ENCODE data around the gene AATF.

Gene AATF

GRCh38 chr17:37079735-37080134 is 131.0 kb downstream of the AATF start:
- TF ChIP-seq SPI1 (IDR thresholded peaks at IDR 0.05; ENCODE audit: borderline replicate concordance, low read depth), result no peak
- TF ChIP-seq GABPA (IDR thresholded peaks at IDR 0.05; ENCODE audit: low read depth), result no peak
- TF ChIP-seq CTCF (IDR thresholded peaks at IDR 0.05; ENCODE audit: insufficient read depth, low read length), result no peak
- no peak overlapping the region for H3K4me3 ChIP-seq (replicated peaks; ENCODE audit: insufficient read depth, low read length)
- DNase-seq (ENCODE audit: low read depth in 1 of 2, low spot score in 1 of 2), result no peak
- H3K27ac ChIP-seq (replicated peaks), result no peak overlapping the region
- no peaks in the 10 kb centered on the region for H3K27me3 ChIP-seq (ENCODE audit: insufficient read depth, poor library complexity, severe bottlenecking)

DNA sequence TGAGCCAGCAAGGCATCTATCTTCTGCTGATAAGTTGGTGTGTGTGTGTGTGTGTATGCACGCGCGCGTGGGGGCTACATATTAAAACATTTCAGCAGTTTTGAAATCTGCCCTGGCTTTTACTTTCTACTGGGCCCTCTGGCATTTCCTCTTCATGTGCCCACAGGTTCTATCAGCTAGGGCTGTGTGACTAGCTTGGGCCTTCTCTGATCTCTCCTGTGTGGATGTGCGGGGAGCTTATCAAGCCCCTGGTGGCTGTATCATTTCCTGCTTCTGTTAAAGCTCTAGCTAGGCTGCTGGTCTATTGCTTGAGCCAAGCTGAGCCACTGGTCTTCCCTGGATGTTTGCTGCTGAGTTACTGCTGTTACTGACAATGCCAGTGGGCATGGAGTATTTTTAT is 132.5 kb downstream of the AATF start:
- DNase-seq (ENCODE audit: low read depth in 1 of 2, low spot score in 1 of 2), result no peak

GRCh38 chr17:37082311-37082860 is 133.6 kb downstream of the AATF start:
- Histone ChIP-seq H3K27ac (replicated peaks) (no peak overlapping the region), H3K4me3 (replicated peaks; ENCODE audit: insufficient read depth, low read length) (no peak overlapping the region), H3K27me3 (ENCODE audit: insufficient read depth, poor library complexity, severe bottlenecking) (no peaks in the 10 kb centered on the region)
- TF ChIP-seq GABPA (IDR thresholded peaks at IDR 0.05; ENCODE audit: low read depth) (no peak), SPI1 (IDR thresholded peaks at IDR 0.05; ENCODE audit: borderline replicate concordance, low read depth) (no peak), POLR2AphosphoS5 (IDR thresholded peaks at IDR 0.05; ENCODE audit: low read depth) (no peak), REST (IDR thresholded peaks at IDR 0.05; ENCODE audit: insufficient replicate concordance, low read depth) (no peak), CTCF (IDR thresholded peaks at IDR 0.05; ENCODE audit: insufficient read depth, low read length) (no peak)
- DNase-seq (ENCODE audit: low read depth in 1 of 2, low spot score in 1 of 2), result no peak

More for the DNA sequence above, 132.5 kb downstream of the AATF start:
- TF ChIP-seq GABPA (IDR thresholded peaks at IDR 0.05; ENCODE audit: low read depth) (no peak), SPI1 (IDR thresholded peaks at IDR 0.05; ENCODE audit: borderline replicate concordance, low read depth) (no peak), REST (IDR thresholded peaks at IDR 0.05; ENCODE audit: insufficient replicate concordance, low read depth) (no peak), POLR2AphosphoS5 (IDR thresholded peaks at IDR 0.05; ENCODE audit: low read depth) (no peak), CTCF (IDR thresholded peaks at IDR 0.05; ENCODE audit: insufficient read depth, low read length) (no peak)
- Histone ChIP-seq H3K27me3 (ENCODE audit: insufficient read depth, poor library complexity, severe bottlenecking) (no peaks in the 10 kb centered on the region), H3K27ac (replicated peaks) (no peak overlapping the region), H3K4me3 (replicated peaks; ENCODE audit: insufficient read depth, low read length) (no peak overlapping the region)

- TF ChIP-seq POLR2AphosphoS5 (IDR thresholded peaks at IDR 0.05; ENCODE audit: low read depth) (peak; percentile 30; the same call in 1 of the 2 replicates), REST (IDR thresholded peaks at IDR 0.05; ENCODE audit: insufficient replicate concordance, low read depth) (no peak)
- Histone ChIP-seq H3K27ac (replicated peaks) (no peak overlapping the region), H3K27me3 (ENCODE audit: insufficient read depth, poor library complexity, severe bottlenecking) (no peaks in the 10 kb centered on the region), H3K4me3 (replicated peaks; ENCODE audit: insufficient read depth, low read length) (no peak overlapping the region)
- no peak for DNase-seq (ENCODE audit: low read depth in 1 of 2, low spot score in 1 of 2)
Measured at GRCh38 chr17:37082985-37083384, 134.2 kb downstream of the AATF start.

Measured in HL-60 (cell line).